GDM1 (cell line): ENCODE measurements around the gene AQP11.
"Not testable (repeated sequence)": the region's sequence is repeated elsewhere in the genome, so short reads cannot be mapped to it uniquely, and the experiment has no call there.

Experiments used
- DNase-seq: peaks from one replicate; lab custom pipeline; 2025; lab: John Stamatoyannopoulos, UW

AQP11 gene

DNA sequence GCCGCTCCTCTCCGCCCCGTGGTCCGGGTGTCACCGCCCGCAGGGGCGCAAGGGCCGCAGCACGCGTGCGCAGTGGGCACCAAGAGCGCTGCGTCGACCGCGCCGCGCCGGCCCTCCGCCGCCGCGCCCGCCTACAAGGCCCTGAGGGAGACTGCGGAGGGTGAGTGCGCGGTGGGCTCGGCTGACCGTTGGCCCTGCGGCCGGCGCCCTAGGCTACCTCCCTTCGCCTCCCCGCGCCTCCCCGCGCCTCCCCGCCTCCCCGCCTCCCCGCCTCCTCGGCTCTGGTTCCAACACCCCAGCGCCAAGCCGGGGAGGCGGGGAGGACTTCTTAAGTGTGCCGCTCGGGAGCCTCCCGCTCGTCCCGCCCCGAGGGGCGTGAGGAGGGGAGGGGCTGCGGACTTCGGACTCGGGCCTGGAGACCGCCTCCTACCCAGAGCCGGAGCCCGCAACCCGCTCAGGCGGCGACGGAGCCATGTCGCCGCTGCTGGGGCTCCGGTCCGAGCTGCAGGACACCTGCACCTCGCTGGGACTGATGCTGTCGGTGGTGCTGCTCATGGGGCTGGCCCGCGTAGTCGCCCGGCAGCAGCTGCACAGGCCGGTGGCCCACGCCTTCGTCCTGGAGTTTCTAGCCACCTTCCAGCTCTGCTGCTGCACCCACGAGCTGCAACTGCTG, at the start of gene AQP11:
Gene AQP11, plus strand, starts transcription at position 433 of the 673 bp plus-strand sequence. Its CDS starts 40 bp downstream, at position 473.
- peak; percentile 71 for DNase-seq

DNA sequence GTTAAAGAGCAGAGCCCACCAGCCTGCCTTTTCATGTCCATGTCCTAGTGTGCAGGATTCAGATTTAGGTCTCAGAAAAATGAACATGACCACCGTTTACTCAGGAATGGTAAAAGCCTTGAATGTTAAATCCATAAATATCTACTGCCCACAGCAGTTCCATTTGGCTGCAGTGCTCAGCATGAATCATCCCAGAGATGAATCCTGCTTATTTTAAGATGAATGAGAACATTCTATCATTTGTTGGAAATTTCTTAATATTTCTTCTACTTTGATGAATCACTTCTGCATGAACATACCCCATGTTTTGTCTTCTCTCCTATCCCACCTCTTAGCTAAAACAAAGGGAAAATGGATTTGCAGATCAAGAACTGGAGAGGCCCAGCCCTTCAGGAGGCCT, 47.5 kb upstream of the AQP11 start:
- no peak for DNase-seq

DNA sequence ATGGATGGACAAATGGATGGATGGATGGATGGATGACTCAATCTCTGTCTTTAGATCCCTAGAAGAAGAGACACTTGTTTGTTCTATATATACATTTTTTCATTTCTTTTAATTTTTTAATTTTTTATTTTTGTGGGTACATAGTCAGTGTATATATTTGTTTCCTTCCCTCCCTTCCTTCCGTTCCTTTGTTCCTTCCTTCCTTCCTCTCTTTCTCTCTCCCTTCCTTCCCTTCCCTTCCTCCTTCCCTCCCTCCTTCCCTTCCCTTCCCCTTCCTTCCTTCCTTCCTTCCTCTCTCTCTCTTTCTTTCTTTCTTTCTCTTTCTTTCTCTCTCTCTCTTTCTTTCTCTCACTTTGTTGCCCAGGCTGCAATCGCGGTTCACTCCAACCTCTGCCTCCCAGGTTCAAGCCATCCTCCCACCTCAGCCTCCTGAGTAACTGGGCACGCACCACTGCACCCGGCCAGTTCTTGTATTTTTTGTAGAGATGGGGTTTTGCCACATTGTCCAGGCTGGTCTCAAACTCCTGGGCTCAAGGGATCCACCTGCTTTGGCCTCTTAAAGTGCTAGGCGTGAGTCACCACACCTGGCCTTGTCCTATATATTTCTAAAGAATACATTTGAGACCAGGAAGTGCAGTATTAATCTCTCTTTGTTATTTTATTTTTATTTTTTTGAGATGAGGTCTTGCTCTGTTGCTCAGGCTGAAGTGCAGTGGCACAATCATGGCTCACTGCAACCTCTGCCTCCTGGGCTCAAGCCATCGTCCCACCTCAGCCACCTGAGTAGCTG, 42.5 kb upstream of the AQP11 start:
- no peak for DNase-seq

GRCh38 chr11:77547863-77548551, 41.7 kb upstream of the AQP11 start:
- DNase-seq: peak; percentile 44

GRCh38 chr11:77548552-77549445, 41.0 kb upstream of the AQP11 start:
- DNase-seq: no peak

DNA sequence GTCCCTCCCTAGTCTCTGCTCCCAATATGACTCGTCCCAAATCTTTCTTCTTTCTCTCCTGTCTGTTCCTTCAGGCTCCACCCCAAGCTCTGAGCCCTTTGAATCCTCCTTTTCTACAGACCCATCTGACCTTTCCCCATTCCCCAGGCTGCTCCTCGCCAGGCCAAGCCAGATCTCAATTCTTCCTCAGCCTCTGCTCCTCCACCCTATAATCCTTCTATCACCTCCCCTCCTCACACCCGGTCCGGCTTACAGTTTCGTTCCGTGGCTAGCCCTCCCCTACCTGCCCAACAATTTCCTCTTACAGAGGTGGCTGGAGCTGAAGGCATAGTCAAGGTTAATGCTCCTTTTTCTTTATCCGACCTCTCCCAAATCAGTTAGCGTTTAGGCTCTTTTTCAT, 38.3 kb upstream of the AQP11 start:
- DNase-seq: not testable (repeated sequence)

GRCh38 chr11:77557553-77557952, 32.2 kb upstream of the AQP11 start:
- DNase-seq: peak; percentile 14

DNA sequence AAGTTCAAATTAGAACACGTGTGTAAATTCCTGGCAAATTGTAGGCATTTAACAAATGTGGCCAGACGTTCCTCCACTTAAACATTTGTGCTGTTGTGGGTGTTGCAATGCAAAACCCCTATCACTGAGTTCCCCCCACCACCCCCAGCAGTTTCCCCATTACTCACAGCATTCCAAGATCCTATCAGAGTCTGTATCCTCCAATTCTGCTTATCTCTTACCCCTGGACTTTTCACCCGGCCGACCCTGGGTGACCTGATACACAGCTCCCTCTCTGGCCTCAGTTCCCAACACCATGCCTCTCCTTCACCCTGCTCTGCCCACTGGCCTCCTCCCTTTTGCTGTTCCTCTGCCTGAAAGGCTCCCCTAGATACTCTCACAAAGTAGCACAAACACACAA, 31.4 kb upstream of the AQP11 start:
- DNase-seq: no peak

- no peak for DNase-seq
Observed at GRCh38 chr11:77559686-77560401, 29.9 kb upstream of the AQP11 start.

DNA sequence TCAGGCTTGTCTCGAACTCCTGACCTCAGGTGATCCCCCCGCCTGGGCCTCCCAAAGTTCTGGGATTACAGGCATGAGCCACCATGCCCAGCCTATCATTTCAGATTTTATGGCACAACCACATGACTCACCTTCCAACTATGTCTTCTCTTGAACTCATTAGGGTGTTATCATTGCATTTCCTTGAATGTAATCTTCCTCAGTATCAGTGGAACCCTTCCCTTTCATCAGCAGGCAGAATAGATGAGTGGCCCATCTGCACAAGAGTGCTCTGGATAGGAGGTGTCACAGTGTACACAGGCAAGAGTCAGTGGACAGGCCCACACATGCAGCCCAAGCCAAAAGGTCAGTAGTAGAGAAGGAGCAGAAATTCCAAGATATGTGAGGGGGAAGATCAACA, 29.1 kb upstream of the AQP11 start:
- DNase-seq: no peak

GRCh38 chr11:77561257-77561656, 28.5 kb upstream of the AQP11 start:
- DNase-seq: no peak

DNA sequence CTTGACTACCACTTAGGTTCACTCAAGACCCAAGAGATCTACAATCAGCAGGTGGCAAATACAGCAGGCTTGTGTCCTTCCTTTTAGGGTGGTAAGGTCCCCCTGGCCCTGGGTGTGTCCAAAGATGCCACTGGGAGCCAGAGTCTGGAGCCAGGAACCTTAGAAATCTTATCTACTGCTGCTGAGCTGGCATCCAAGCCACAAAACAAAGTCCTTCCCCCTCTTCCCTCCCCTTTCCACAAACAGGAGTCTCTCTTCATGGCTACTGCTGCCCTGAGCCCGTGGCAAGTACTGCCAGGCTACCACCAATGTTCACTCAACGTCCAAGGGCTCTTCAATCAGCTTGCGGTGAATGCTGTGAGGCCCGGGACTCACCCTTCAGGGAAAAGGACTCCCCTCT, 21.4 kb upstream of the AQP11 start:
- DNase-seq: no peak

DNA sequence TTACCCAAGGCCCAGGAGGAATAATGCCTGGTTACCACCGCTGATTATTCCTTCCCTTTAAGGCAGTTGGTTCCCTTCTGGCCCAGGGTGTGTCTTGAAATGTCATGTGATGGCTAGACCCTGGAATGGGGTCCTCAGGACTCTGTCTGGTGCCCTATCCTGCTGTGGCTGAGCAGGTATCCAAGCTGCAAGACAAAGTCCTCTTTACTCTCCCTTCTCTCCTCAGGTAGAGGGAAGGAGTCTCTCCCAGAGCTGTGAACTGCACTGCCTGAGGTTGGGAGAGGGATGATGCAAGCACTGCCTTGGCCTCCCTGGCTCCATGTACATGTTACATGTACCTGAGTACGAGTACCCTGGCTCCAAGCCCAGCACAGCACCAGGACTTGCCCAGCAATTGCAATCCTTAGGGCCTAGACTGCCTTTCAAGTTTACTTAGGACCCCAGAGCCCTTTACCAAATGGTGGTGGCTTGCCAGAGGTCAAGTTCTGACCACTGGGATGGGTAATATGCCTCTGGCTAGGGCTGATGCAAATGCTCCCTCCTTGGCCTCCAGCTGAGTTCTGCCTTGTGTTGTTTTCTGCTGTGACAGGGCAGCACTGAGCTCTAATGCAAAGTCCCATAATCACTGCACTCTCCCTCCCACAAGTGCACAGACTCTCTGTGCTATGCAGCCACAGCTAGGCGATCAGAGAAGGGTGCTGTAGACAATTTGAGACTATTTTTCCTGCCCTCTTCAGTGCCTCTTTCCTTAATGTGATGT, 20.7 kb upstream of the AQP11 start:
- no peak for DNase-seq

DNA sequence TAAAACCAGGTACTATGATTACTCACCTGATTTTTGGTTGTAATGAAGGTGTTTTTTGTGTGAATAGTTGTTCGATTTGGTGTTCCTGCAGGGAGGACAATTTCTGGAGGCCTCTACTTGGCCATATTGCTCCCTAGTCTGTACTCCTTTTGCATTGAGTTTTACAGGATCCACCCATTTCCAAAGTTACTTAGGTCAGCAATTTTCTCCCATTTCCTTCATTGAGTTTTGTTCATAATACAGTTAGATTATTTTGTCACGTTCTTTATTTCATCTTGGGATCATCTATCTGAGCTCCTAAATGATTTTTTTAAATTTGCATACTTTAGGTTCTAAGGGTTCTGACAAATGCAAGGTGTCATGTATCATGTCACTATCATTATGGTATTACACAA, 20.1 kb upstream of the AQP11 start:
- no peak for DNase-seq

DNA sequence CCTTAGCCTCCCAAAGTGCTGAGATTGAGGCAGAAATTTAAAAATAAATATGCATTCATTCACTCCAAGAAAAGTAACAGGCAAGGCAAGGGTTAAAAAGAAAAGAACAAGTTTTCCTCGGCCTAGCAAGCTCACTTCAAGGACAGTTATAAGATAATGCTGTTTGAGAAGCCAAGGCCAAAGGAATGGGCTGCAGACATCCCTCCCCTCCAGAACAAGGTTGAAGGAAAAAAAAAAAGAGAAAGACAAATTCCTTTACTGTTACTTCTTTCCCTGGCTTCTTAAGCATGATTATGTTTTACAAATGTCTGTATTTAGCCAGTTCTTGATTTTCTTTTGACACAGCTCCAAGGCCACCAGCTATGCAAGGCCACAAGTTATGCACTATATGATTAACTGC, 18.9 kb upstream of the AQP11 start:
- DNase-seq: not testable (repeated sequence)

DNA sequence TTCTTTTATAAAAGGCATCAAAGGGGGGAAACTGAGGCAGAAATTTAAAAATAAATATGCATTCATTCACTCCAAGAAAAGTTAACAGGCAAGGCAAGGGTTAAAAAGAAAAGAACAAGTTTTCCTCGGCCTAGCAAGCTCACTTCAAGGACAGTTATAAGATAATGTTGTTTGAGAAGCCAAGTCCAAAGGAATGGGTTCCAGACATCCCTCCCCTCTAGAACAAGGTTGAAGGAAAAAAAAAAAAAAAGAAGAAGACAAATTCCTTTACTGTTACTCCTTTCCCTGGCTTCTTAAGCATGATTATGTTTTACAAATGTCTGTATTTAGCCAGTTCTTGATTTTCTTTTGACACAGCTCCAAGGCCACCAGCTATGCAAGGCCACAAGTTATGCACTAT, 14.3 kb upstream of the AQP11 start:
- DNase-seq: not testable (repeated sequence)

DNA sequence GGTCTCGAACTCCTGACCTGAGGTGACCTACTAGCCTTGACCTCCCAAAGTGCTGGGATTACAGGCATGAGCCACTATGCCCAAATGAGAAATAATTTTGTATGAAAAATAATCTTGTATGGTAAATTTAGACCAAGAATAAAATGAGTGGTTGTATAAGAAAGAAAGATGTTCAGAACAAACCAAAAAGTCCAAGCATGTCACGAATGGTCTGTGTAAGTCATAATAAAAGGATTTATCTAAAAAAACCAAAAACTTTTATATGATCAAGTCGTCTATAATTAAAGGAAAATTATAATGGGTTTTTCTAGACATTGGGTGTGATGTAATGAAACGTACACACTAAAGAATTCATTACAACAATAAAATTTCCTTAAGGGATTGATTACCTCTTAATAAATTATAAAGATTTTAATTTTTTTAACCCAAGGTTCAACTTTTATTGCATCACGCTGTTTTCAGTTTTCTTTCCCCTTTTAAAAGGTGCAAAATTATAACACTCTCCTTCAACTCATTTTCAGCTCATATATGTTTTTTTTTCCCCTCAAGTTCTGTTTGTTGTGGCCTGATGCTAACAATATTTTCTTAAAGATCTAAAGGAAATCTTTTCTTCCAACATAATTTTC, 8.9 kb upstream of the AQP11 start:
- no peak for DNase-seq

DNA sequence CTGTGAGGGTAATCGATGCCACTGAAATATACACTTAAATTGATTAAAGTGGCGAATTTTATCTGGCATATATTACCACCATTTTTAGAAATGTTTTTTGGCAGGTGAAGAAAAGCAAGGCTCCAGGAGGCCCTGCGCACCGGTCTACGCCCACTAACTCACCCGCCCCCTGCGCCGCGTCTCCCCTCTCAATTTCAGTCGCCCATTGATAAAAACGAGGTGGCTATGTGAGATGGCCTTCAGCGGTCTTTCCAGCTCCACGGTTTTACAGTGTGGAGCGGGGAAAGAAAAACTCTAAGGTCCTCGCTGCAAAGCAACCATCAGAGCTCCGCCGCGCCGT, 602 bp upstream of the AQP11 start:
- DNase-seq: no peak

DNA sequence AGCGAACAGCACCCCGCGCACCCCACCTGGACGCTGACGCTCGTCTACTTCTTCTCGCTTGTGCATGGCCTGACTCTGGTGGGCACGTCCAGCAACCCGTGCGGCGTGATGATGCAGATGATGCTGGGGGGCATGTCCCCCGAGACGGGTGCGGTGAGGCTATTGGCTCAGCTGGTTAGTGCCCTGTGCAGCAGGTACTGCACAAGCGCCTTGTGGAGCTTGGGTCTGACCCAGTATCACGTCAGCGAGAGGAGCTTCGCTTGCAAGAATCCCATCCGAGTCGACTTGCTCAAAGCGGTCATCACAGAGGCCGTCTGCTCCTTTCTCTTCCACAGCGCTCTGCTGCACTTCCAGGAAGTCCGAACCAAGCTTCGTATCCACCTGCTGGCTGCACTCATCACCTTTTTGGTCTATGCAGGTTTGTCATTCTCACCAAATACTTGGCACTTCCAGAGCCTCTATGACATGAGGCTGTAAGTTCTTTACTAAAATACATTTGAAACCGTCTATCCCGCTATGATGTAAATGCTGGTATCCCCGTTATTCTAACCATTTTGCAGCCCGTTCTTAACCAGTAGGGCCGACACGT, 535 bp downstream of the AQP11 start:
- DNase-seq: no peak

DNA sequence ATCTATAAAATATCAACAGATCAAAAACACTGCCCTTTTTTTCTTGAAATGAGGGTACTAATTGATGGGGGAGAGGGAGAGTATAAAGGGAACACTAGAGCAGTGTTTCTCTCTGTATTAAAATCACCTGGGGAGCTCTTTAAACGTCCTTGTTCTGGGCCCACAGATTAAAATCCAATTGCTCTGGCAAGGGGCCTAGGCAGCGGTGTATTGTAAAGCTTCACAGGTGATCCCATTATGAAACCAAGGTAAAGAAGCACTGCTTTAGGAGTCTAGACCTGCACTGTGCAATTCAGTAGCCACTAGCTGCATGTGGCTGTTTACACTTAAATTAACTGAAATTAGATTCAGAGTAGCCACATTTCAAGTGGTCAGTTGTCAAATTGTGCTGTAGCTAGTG, 3.0 kb downstream of the AQP11 start:
- DNase-seq: no peak
